Measurements from ENCODE around the gene PAWR. TPM values are rescaled to one million over a fixed set of nuclear protein-coding genes. Genes with fewer than 3 reads are reported as not detected.
A peak's percentile ranks its signal among the peaks of the same experiment; 100 is the strongest.

Gene PAWR
- 63.4 and 98.6 TPM in 2 replicates for total RNA-seq

- peak; percentile 61 to 86 for DNase-seq (ENCODE audit: low read depth in 2 of 2)
These were observed at the start of gene PAWR for GRCh38 chr12:79690638-79691510. Gene PAWR (minus strand): TSS chr12:79690964. CDS start chr12:79690244, 720 bp downstream.

GRCh38 chr12:79737875-79738718 is 47.3 kb upstream of the PAWR start:
- DNase-seq (ENCODE audit: low read depth in 2 of 2) = peak; percentile 57 to 78

GRCh38 chr12:79732638-79733037 is 41.9 kb upstream of the PAWR start:
- no peak for DNase-seq (ENCODE audit: low read depth in 2 of 2)

- DNase-seq (ENCODE audit: low read depth in 2 of 2) = no peak
These were observed 35.2 kb upstream of the PAWR start for GRCh38 chr12:79725987-79726386.

GRCh38 chr12:79717006-79717405 is 26.2 kb upstream of the PAWR start:
- DNase-seq (ENCODE audit: low read depth in 2 of 2) = no peak

- DNase-seq (ENCODE audit: low read depth in 2 of 2) = no peak
These were observed 24.5 kb upstream of the PAWR start for GRCh38 chr12:79715308-79715707.

- DNase-seq (ENCODE audit: low read depth in 2 of 2) = no peak
These were observed 20.1 kb upstream of the PAWR start for GRCh38 chr12:79710707-79711483.

- no peak for DNase-seq (ENCODE audit: low read depth in 2 of 2)
These were observed 17.1 kb upstream of the PAWR start for GRCh38 chr12:79707830-79708229.

GRCh38 chr12:79706676-79707075 is 15.9 kb upstream of the PAWR start:
- no peak for DNase-seq (ENCODE audit: low read depth in 2 of 2)

GRCh38 chr12:79706156-79706555 is 15.4 kb upstream of the PAWR start:
- DNase-seq (ENCODE audit: low read depth in 2 of 2) = no peak

GRCh38 chr12:79698966-79699365 is 8.2 kb upstream of the PAWR start:
- no peak for DNase-seq (ENCODE audit: low read depth in 2 of 2)

- no peak for DNase-seq (ENCODE audit: low read depth in 2 of 2)
These were observed 5.7 kb upstream of the PAWR start for GRCh38 chr12:79696416-79696815.

GRCh38 chr12:79692860-79693577 is 2.3 kb upstream of the PAWR start:
- DNase-seq (ENCODE audit: low read depth in 2 of 2) = no peak

- peak; percentile 34 to 55 for DNase-seq (ENCODE audit: low read depth in 2 of 2)
These were observed 916 bp upstream of the PAWR start for GRCh38 chr12:79691511-79692248.

- DNase-seq (ENCODE audit: low read depth in 2 of 2) = peak in 1 of 2 donors; percentile 90
These were observed 574 bp downstream of the PAWR start for GRCh38 chr12:79690142-79690637.

- peak; percentile 49 to 81 for DNase-seq (ENCODE audit: low read depth in 2 of 2)
These were observed 1.2 kb downstream of the PAWR start for GRCh38 chr12:79689477-79690141.

GRCh38 chr12:79689061-79689476 is 1.7 kb downstream of the PAWR start:
- DNase-seq (ENCODE audit: low read depth in 2 of 2) = peak in 1 of 2 donors; percentile 17

- DNase-seq (ENCODE audit: low read depth in 2 of 2) = no peak
These were observed 2.2 kb downstream of the PAWR start for GRCh38 chr12:79688376-79689060.
